Measurements from ENCODE around the gene SYMPK.

The SYMPK gene

DNA sequence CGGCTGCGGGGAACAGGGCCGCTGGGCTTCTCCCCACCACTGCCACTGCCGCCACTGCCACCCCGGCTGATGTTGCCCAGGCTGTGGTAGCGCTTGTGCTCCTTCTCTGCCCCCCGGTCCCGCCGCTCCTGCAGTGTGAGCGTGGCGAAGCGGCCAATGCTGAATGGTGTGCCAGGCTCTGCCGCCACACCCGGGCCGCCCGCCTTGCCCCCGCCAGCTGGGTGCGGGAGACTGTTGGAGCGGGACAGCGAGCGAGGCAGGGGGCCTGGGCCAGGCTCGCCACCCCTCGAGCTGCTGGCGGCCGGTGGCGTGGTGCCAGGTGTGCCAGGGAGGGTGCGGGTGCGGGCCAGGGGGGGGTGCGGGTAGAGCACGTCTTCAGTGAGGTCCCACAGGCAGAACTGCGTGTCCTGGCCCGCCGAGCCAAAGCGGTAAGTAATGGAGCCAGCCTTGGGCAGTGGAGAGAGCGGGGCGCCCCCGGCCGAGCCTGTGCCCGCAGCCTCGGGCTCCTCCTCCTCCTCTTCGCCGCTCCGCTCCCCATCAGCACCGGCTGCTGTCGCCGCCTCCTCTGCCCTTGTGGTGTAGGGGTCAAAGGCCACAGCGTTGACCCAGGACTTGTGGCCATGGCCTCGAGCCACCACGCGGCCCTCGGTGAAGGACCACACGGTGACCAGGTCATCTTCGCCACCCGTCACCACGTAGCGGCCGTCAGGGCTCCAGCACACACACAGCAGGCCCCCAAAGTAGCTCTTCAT is 77.0 kb downstream of the SYMPK start:
- no peak for DNase-seq (ENCODE audit: extremely low read depth, low read depth)
- H3K4me3 ChIP-seq (replicated peaks; ENCODE audit: low read depth, low read length) = no peak overlapping the region
- TF ChIP-seq, protein P1, sequence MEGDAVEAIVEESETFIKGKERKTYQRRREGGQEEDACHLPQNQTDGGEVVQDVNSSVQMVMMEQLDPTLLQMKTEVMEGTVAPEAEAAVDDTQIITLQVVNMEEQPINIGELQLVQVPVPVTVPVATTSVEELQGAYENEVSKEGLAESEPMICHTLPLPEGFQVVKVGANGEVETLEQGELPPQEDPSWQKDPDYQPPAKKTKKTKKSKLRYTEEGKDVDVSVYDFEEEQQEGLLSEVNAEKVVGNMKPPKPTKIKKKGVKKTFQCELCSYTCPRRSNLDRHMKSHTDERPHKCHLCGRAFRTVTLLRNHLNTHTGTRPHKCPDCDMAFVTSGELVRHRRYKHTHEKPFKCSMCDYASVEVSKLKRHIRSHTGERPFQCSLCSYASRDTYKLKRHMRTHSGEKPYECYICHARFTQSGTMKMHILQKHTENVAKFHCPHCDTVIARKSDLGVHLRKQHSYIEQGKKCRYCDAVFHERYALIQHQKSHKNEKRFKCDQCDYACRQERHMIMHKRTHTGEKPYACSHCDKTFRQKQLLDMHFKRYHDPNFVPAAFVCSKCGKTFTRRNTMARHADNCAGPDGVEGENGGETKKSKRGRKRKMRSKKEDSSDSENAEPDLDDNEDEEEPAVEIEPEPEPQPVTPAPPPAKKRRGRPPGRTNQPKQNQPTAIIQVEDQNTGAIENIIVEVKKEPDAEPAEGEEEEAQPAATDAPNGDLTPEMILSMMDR (IDR thresholded peaks at IDR 0.05; ENCODE audit: low read depth, low read length, missing control alignments) = no peak

DNA sequence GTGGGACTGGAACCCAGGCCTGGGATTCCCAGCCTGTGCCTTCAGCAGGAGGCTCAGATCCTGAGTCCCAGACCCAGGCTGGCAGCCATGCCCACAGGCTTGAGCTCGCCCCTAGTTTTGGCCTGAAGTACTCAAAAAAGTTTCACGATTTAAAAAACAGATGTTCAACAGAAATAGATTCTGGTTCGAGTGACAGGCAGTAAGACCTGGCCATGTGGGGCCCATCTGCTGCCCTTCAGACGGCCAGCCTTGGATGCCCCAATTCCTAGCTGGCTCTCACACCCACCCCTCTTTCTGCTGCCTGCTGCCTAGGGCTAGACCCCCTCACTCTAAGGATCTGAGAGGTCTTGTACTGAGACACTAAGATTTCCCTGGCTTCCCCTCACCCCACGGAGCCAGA is 77.8 kb downstream of the SYMPK start:
- DNase-seq (ENCODE audit: extremely low read depth, low read depth) = no peak
- TF ChIP-seq, protein P1 (IDR thresholded peaks at IDR 0.05; ENCODE audit: low read depth, low read length, missing control alignments) = no peak
- H3K4me3 ChIP-seq (replicated peaks; ENCODE audit: low read depth, low read length) = no peak overlapping the region

DNA sequence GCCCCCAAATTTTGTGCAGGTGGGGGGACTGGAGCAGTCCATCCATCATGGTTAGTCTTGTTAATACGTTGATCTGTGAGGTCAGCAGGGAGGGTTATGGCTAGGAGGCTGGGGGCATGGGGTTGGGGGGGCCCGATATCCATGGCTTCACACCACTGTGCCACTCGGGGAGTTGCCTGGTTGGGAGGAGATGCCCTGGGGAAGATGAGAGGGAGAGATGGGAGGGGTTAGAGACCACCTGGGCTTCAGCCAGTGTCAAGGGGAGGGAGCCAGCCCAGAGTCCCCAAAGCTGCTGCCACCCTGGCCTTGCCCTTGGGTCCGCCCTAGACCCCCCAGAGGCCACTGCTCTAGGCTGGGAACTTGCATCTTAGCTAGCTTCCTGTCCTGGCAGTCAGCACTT is 78.9 kb downstream of the SYMPK start:
- DNase-seq (ENCODE audit: extremely low read depth, low read depth) = no peak
- TF ChIP-seq, protein P1 (IDR thresholded peaks at IDR 0.05; ENCODE audit: low read depth, low read length, missing control alignments) = no peak
- H3K4me3 ChIP-seq (replicated peaks; ENCODE audit: low read depth, low read length) = no peak overlapping the region

DNA sequence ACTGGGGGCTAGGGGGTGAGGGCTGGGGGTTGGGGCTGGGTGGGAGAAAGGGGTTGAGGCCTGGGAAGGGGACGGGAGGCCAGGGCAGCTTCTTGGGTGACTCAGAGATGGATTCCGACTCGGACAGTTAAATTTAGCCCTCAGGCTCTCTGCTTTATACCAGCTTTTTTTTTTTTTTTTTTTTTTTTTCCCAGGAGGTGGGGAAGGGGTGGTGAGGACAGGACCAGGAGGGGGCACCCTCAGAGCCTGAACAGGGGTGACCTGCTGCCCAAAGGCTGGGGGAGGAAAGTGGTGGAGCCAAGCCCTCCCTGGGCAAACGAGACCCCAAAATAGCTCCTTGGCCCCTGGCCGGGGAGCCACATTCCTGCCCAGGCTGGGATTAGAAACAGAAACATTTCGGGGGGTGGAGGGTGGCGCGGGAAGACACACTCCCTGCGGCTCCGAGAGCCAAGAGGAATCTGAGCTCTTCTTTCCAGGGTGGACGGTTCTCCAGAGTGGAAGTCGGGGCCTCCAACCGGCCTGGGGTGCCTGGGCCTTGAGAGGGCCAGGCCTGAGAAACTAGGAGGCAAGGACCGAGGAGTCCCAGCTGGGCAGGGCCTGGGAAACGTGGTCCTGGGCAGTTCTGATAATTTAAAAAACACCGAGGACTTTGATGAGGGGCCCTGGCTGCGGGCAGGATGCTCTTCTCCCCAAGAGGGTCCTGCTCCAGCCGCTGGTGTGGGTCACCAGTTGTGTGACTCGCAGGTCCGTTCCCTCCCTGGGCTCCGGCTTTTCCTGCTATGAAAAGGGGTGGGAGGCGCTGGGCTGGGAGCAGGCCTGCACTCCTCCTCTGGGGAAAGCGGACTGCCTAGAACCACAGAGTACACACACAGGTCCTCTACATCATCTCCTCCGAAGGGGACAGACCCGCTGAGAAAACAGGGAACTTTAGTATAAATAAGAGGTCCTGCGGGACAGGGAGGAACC is 79.8 kb downstream of the SYMPK start:
- DNase-seq (ENCODE audit: extremely low read depth, low read depth) = no peak
- no peak overlapping the region; the same call in 1 of the 2 replicates for H3K4me3 ChIP-seq (replicated peaks; ENCODE audit: low read depth, low read length)
- TF ChIP-seq, protein P1 (IDR thresholded peaks at IDR 0.05; ENCODE audit: low read depth, low read length, missing control alignments) = no peak

DNA sequence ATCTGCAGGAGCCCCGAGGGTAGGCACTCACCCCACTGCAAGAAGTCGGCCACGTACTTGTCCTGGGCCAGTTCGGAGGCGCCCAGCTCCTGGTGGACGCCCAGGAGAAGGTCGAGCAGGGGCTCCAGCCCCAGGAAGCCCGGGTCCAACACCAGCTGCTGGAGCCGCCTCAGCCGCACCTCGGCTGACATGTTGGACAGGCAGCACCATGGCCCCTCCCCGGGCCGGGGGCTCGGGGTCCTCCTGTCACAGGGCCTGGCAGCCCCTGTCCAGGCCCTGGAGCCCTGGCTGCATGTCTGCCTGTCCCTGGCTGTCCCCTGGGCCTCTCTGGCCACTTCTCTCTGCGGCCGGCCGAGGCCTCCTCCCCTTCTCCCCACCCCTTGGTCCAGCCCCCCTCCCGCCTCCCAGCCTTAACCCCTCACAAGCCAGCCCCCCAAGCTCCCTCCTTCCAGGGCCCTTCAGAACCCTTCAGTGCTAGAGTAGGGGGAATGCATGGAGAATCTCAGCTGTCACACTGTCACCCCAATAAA is 80.7 kb downstream of the SYMPK start, which contains the start of gene DMPK:
Gene DMPK, minus strand, starts transcription at position 329 of the 530 bp plus-strand sequence. Its CDS starts 138 bp downstream, at position 191.
- peak within 1 kb of the TSS; percentile 25 for H3K4me3 ChIP-seq (replicated peaks; ENCODE audit: low read depth, low read length)
- TF ChIP-seq, protein P1 (IDR thresholded peaks at IDR 0.05; ENCODE audit: low read depth, low read length, missing control alignments) = no peak
- DNase-seq (ENCODE audit: extremely low read depth, low read depth) = no peak

DNA sequence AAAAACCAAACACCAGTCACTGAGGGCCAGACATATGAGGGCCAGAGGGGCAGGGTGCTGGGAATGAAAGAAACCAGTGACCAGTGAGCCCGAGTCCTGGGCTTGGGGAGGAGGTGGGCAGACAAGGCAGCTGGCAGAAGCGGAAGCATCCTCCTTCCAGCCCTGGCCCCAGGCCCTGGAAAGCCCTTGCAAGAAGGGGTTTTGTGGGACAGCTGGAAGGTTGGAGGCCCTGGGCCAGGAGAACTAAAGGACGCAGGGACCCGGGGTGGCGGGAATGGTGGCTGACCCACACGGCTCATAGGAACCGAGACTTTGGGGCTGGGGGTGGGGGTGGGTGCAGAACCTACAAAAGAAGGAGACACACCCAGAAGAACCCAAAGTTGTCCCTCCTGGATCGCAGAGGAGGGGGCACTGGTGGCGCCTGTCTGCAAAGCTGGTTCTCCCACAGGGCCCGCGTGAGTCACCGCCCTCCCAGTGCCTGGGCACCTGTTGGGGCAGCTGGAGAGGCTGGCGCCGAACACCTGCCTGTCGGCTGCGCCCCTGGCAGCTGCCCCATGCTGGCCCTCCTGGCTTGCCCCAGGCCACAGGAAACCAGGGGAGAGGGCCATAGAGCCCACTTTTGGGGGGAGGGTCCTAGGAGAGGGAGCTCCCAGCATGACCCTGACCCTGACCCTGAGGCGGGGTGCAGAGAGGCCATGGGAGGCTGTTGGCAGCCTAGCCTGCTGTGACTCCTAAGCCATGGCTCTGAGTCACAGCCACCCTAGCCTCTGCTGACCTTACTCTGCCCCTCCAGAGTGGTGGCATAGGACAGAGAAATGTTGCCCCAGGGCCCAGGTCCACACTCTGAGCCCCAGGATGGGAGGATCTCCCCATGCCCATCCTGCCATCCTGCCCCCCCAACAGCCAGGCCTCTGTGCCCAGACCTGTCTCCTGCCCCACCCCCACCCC is 81.5 kb downstream of the SYMPK start:
- DNase-seq (ENCODE audit: extremely low read depth, low read depth) = no peak
- TF ChIP-seq, protein P1 (IDR thresholded peaks at IDR 0.05; ENCODE audit: low read depth, low read length, missing control alignments) = no peak
- H3K4me3 ChIP-seq (replicated peaks; ENCODE audit: low read depth, low read length) = peak overlapping the region; percentile 25

All from HFF-Myc (cell line).